ENCODE data around the gene GPAT3. TPM values are rescaled to one million over a fixed set of nuclear protein-coding genes. Genes with fewer than 3 reads are reported as not detected.
A peak's percentile ranks its signal among the peaks of the same experiment; 100 is the strongest.
"Not testable (repeated sequence)": the region's sequence is repeated elsewhere in the genome, so short reads cannot be mapped to it uniquely, and the experiment has no call there.

Gene GPAT3
- total RNA-seq, result 1 to 10 TPM; 2.3 to 7.3 (median 4.5) TPM

DNA sequence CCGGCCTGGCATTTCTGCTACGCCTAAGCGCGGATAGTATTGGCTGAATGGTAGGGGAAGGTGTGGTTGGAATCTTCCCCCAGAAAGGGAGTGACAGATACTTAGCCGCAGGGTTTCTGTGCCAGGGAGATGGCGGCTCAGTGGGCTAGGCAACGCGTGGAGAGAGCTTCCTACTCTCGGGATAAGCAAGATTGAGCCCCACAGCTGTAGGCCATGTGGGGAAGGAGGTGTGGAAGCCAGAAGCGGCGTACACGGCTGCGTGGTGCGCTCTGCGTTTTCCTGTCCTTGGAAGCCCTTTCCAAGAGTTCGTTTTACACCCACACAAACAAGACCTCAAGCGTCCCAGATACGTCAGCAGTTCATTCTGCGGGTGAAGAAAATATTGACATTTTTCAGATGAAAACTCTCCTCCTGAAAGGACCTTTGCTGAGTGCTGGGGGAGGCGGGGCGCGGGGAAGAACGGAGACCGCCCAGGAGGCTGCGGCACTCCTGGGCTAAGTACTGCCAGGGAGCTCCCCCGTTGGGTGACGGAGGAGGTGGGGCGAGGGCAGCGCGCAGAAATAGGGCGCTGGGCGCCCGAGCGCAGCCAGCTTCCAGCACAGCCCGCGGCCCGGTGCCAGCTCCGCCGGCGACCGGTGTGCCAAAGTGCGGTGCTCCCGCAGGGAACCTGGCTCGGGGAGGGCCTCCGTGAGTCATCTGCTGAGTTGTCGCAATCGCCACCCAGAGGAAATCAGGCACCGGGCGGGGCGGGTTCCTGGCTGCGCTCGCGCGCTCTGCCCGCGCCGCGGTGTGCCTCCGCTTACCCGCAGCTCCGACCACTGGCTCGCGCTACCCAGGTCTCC is at the start of gene GPAT3:
Gene GPAT3, plus strand, starts transcription at position 589 of the 842 bp plus-strand sequence. CDS start 515 bp downstream, outside the sequence.
- no peaks in the 10 kb centered on the region for H3K9me3 ChIP-seq
- peaks cover 12% of the 10 kb centered on the region for H3K4me1 ChIP-seq
- peak within 1 kb of the TSS; percentile 72 for H3K4me3 ChIP-seq
- H3K27me3 ChIP-seq, result peaks cover 19% of the 10 kb centered on the region
- DNase-seq (ENCODE audit: low spot score in 2 of 2), result peak; percentile 89 to 91
- WGBS, result 0% methylated on average over 53 of the region's 63 CpGs
- H3K36me3 ChIP-seq, result no peaks in the 10 kb centered on the region
- H3K27ac ChIP-seq, result peak within 1 kb of the TSS; percentile 45
- TF ChIP-seq, protein P1, sequence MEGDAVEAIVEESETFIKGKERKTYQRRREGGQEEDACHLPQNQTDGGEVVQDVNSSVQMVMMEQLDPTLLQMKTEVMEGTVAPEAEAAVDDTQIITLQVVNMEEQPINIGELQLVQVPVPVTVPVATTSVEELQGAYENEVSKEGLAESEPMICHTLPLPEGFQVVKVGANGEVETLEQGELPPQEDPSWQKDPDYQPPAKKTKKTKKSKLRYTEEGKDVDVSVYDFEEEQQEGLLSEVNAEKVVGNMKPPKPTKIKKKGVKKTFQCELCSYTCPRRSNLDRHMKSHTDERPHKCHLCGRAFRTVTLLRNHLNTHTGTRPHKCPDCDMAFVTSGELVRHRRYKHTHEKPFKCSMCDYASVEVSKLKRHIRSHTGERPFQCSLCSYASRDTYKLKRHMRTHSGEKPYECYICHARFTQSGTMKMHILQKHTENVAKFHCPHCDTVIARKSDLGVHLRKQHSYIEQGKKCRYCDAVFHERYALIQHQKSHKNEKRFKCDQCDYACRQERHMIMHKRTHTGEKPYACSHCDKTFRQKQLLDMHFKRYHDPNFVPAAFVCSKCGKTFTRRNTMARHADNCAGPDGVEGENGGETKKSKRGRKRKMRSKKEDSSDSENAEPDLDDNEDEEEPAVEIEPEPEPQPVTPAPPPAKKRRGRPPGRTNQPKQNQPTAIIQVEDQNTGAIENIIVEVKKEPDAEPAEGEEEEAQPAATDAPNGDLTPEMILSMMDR (IDR thresholded peaks at IDR 0.05), result no peak
- TF ChIP-seq EP300 (IDR thresholded peaks at IDR 0.05) (no peak), POLR2AphosphoS5 (IDR thresholded peaks at IDR 0.05) (peak in 2 of 3 donors; percentile 22 to 38), POLR2A (IDR thresholded peaks at IDR 0.05) (peak in 1 of 2 donors; percentile 10)

DNA sequence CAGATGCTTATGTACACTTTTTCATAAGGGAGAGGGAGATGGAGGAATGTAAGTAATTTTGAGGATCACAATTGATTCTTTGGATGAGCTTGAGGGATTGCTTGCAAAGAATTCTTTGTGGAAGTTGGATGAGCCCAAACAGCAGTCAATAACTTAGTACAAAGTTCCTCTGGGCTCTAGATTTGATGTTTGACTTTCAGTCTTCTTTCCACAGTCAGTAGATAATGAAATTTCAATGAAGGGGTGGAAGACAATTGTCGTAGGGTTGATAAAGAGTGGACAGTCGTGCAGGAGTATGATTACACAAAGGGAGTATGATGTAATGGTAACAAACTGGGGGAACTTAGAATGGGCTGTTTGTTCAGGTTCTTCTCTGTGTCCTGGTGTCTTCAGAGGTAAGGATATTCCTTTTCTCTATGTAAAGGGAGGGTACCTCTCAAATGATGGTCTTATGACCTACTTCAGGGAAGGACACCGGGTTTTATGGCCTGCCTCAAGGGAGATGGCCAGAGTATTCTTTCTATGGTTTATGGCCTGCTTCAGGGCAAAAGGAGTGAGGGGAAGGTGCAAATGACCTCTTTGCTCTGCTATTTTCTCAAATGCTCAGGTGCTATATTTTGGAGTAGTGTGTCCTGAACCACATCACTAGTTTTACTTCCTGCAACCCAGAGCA is 49.3 kb upstream of the GPAT3 start:
- H3K4me1 ChIP-seq, result peaks cover 14% of the 10 kb centered on the region
- TF ChIP-seq EP300 (IDR thresholded peaks at IDR 0.05), result no peak
- no peak for TF ChIP-seq POLR2A (IDR thresholded peaks at IDR 0.05)
- TF ChIP-seq, protein P1 (IDR thresholded peaks at IDR 0.05), result no peak
- TF ChIP-seq POLR2AphosphoS5 (IDR thresholded peaks at IDR 0.05), result no peak
- H3K4me3 ChIP-seq, result no peak overlapping the region
- H3K27ac ChIP-seq, result no peak overlapping the region
- H3K27me3 ChIP-seq, result no peaks in the 10 kb centered on the region
- WGBS, result 84% methylated on average over 3 of the region's 3 CpGs
- no peaks in the 10 kb centered on the region for H3K9me3 ChIP-seq
- DNase-seq (ENCODE audit: low spot score in 2 of 2), result no peak
- no peaks in the 10 kb centered on the region for H3K36me3 ChIP-seq

DNA sequence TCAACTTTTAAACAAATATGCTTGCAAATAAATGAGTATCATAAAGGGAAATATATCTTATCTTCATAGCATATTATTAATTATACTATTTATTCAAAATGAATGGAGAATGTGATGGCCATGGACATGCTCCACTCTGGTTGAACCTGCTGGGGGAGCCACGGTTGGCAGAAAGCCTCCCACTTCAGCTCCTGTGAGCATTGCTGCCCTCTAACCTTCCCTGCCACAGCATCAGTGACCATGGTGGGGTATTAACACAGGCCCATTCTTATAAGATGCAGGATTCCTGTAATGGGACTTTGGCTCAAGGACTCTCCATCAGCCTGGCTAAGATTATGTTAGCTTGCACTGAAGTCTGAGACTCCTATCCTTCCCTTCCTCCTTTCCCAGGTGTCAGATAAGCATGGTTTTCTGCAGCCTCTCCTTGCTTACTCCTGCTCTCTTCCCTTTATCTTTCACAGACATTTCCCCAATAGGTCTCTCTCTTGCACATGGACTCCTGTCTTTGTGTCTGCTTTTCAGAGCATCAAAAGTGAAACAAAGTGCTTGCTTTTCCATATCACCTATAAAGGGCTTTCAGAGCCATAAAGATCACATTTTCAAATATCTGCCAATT is 46.1 kb upstream of the GPAT3 start:
- no peaks in the 10 kb centered on the region for H3K9me3 ChIP-seq
- H3K4me1 ChIP-seq, result peaks cover 9% of the 10 kb centered on the region
- no peak overlapping the region for H3K4me3 ChIP-seq
- no peak for DNase-seq (ENCODE audit: low spot score in 2 of 2)
- H3K27me3 ChIP-seq, result no peaks in the 10 kb centered on the region
- no peaks in the 10 kb centered on the region for H3K36me3 ChIP-seq
- TF ChIP-seq, protein P1 (IDR thresholded peaks at IDR 0.05), result no peak
- TF ChIP-seq POLR2AphosphoS5 (IDR thresholded peaks at IDR 0.05), result no peak
- TF ChIP-seq POLR2A (IDR thresholded peaks at IDR 0.05), result no peak
- no peak for TF ChIP-seq EP300 (IDR thresholded peaks at IDR 0.05)
- H3K27ac ChIP-seq, result no peak overlapping the region
- 13% methylated on average over 1 of the region's 1 CpG for WGBS

DNA sequence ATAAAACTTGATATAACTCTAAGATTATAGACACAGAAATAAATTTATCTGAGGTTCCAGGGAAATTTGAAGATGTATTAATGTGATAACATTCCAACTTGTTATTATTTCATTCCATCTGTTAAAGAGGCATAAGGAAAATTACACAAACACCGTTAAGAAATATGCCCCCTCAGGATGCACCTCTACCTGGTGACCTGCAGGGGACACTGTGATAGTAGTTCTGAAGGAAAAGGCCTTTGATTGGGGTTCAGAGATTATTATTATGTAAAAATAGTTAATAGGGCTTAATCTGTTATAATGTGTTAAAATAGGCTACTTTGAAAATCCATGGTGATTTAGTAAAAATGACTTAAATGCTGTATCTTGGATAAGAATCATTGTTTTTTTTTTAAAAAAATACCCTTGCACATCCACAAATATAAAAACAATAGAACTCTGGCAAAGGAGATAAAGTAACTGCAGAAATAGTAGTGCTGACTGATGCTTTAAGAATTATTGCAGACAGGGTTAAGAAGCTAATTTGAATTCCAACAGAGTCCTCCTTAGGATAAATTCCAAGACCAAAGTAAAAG is 44.9 kb upstream of the GPAT3 start:
- H3K4me3 ChIP-seq, result no peak overlapping the region
- WGBS, result 9% methylated on average over 1 of the region's 1 CpG
- H3K4me1 ChIP-seq, result peaks cover under 1% of the 10 kb centered on the region
- TF ChIP-seq EP300 (IDR thresholded peaks at IDR 0.05), result no peak
- TF ChIP-seq, protein P1 (IDR thresholded peaks at IDR 0.05), result peak in 1 of 2 donors; percentile 61
- TF ChIP-seq POLR2AphosphoS5 (IDR thresholded peaks at IDR 0.05), result no peak
- no peaks in the 10 kb centered on the region for H3K36me3 ChIP-seq
- no peaks in the 10 kb centered on the region for H3K27me3 ChIP-seq
- no peaks in the 10 kb centered on the region for H3K9me3 ChIP-seq
- no peak for DNase-seq (ENCODE audit: low spot score in 2 of 2)
- no peak overlapping the region for H3K27ac ChIP-seq

DNA sequence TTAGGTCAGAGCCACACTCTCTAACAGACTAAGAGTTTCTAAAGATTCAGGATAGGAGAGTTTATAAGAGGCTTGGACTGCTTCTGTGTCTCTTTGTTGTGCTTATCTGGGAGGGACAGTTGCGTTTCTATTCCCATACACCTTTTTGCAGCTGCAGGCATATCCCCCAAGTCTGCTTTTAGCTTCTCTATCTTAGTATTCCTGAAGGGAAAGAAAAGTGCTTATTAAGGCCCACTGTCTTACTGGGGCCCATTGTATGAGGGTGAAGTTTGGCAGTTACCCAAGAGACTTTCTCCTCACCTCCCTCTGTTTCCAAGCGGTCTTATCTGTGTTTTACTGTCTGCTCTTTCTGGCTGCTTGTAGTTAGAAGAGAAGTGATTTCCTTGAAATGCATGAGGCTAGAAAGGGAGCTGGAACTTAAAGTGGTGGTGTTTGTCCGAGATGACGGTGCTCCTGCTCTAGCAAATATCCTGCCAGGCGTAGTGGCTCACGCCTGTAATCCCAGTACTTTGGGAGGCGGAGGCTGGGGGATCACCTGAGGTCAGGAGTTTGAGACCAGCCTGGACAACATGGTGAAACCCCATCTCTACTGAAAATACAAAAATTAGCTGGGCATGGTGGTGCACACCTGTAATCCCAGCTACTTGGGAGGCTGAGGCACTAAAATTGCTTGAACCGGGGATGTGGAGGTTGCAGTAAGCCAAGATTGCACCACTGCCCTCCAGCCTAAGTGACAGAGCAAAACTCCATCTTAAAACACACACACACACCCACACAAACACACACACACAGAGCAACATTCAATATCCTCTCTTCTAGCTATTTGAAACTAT is 39.6 kb upstream of the GPAT3 start:
- not testable (repeated sequence) for H3K36me3 ChIP-seq; H3K27me3 ChIP-seq; H3K4me3 ChIP-seq; DNase-seq (ENCODE audit: low spot score in 2 of 2); H3K9me3 ChIP-seq; H3K27ac ChIP-seq; H3K4me1 ChIP-seq
- 92% methylated on average over 8 of the region's 8 CpGs for WGBS
